Stomach (tissue), 9 donors: Measurements from ENCODE around the gene STUM. TPM values are rescaled to one million over a fixed set of nuclear protein-coding genes. Genes with fewer than 3 reads are reported as not detected.
A peak's percentile ranks its signal among the peaks of the same experiment; 100 is the strongest.

Experiments used
- DNase-seq, 2 donors: peaks; one replicate each; pipeline versions ENCODE4 v3.0.0 to v3.0.0-alpha.2; 2013 to 2019
- H3K27ac ChIP-seq, 5 donors: fragments of 200-600 bp in 4 of 5; sonication (generic) in 4 of 5; one replicate each; pipeline ENCODE4 v1.5.1; 2013 to 2019; ENCODE audit warnings: mild to moderate bottlenecking in 1 of 5, moderate library complexity in 1 of 5
- H3K27me3 ChIP-seq, 3 donors: fragments of 200-600 bp; sonication (generic); one replicate each; pipeline ENCODE4 v1.5.1; 2017 to 2019; ENCODE audit warnings: mixed run types in 1 of 3
- H3K36me3 ChIP-seq, 4 donors: fragments of 200-600 bp; sonication (generic); 1 replicate in 3 of 4; 2 replicates in 1 of 4; pipeline ENCODE4 v1.5.1; 2016 to 2019
- H3K4me1 ChIP-seq, 4 donors: fragments of 200-600 bp; sonication (generic); one replicate each; pipeline ENCODE4 v1.5.1; 2016 to 2019
- H3K4me3 ChIP-seq, 4 donors: fragments of 200-600 bp; sonication (generic) in 3 of 4; one replicate each; pipeline ENCODE4 v1.5.1; 2016 to 2019; ENCODE audit warnings: mild to moderate bottlenecking in 1 of 4
- H3K9me3 ChIP-seq, 4 donors: fragments of 200-600 bp; sonication (generic); one replicate each; pipeline ENCODE4 v1.5.1; 2016 to 2019
- EP300 ChIP-seq: sonication (generic); formaldehyde crosslinking; IDR thresholded peaks from one replicate; pipeline ENCODE4 v1.6.1; 2017; ENCODE audit warnings: antibody characterized with exemption
- POLR2A ChIP-seq, 4 donors: fragments of 450-650 bp; IDR thresholded peaks; one replicate each; pipeline ENCODE4 v1.6.1; 2016; ENCODE audit warnings: antibody characterized with exemption in 4 of 4, control low read depth in 2 of 4, mild to moderate bottlenecking in 1 of 4, moderate library complexity in 1 of 4
- POLR2AphosphoS5 ChIP-seq, 3 donors: sonication (generic); formaldehyde crosslinking; IDR thresholded peaks; one replicate each; pipeline ENCODE4 v1.6.1; 2016; ENCODE audit warnings: antibody characterized with exemption in 3 of 3
- WGBS, 5 donors: extraction: QIAGEN DNeasy Blood & Tissue Kit in 3 of 5; methylation state at CpG; one replicate each; pipeline versions ENCODE4 v1.1.5 to v1.1.7; 2013 to 2018; 5-methylcytosine and 5-hydroxymethylcytosine counted together
- intact Hi-C: fragments of 100-400 bp; cut with DNase I; formaldehyde crosslinking; loops from one replicate; pipeline ENCODE4 v1.15.1; 2023; ENCODE audit warnings: low total_unique reads
- polyA plus RNA-seq, 3 donors: library from polyadenylated mRNA; stranded (reverse); fragments of 200-250 nt; gene quantifications; one replicate each; pipeline ENCODE4 v1.2.3, GENCODE V29; 2013
- total RNA-seq, 5 donors: library from RNA; depleted of rRNA; stranded (reverse); fragments of >200 nt; gene quantifications; one replicate each; pipeline versions ENCODE4 v1.1.0 to v1.2.3, GENCODE V29; 2014 to 2016
- TF ChIP-seq, protein P1 (sequence below), 7 experiments: fragments of 450-650 bp in 4 of 7; fragments of 200-600 bp in 3 of 7; sonication (generic) in 3 of 7; IDR thresholded peaks; one replicate each; pipeline ENCODE4 v1.5.1; 2016 to 2019; ENCODE audit warnings: antibody characterized with exemption in 7 of 7, control low read depth in 2 of 7, mild to moderate bottlenecking in 1 of 7
- donor health status: healthy with polysubstance abuse.
- donor health status: Bipolar disorder and iron deficiency.
- donor health status: healthy.

Gene STUM
- total and polyA plus RNA-seq, 8 donors = under 0.01 to 2.8 (median 1.5) TPM

DNA sequence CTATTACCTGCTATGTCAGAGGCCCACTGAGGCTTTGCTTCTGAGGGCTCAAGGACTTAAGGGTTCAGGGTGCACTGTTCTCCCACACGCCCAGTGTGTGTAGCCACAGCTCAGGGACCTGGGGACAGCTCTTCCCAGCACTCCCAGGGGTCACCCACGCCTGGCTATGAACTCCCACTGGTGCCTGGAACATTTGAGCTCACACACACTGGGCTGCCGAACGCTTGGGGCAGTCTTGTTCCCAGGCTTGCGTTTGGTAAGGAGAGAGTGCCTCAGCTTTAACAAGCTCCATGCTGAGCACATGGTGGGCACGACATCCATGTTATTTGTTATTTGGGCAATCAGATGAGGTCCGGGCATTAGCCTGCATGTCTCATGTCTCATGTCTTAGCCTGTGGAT lies 37.6 kb downstream of the STUM start:
- Histone ChIP-seq H3K4me1 (no peaks in the 10 kb centered on the region), H3K36me3 (no peaks in the 10 kb centered on the region), H3K4me3 (no peak overlapping the region), H3K9me3 (no peaks in the 10 kb centered on the region), H3K27me3 (no peaks in the 10 kb centered on the region), H3K27ac (no peak overlapping the region)
- WGBS, 5 donors = 88 to 99% (median 92%) methylated on average over 6 to 7 of the region's 7 CpGs
- intact Hi-C loops = no loop called here
- TF ChIP-seq POLR2AphosphoS5 (IDR thresholded peaks at IDR 0.05) = no peak
- TF ChIP-seq, protein P1, sequence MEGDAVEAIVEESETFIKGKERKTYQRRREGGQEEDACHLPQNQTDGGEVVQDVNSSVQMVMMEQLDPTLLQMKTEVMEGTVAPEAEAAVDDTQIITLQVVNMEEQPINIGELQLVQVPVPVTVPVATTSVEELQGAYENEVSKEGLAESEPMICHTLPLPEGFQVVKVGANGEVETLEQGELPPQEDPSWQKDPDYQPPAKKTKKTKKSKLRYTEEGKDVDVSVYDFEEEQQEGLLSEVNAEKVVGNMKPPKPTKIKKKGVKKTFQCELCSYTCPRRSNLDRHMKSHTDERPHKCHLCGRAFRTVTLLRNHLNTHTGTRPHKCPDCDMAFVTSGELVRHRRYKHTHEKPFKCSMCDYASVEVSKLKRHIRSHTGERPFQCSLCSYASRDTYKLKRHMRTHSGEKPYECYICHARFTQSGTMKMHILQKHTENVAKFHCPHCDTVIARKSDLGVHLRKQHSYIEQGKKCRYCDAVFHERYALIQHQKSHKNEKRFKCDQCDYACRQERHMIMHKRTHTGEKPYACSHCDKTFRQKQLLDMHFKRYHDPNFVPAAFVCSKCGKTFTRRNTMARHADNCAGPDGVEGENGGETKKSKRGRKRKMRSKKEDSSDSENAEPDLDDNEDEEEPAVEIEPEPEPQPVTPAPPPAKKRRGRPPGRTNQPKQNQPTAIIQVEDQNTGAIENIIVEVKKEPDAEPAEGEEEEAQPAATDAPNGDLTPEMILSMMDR (IDR thresholded peaks at IDR 0.05) = no peak
- no peak for TF ChIP-seq POLR2A (IDR thresholded peaks at IDR 0.05)
- TF ChIP-seq EP300 = no peak
- no peak for DNase-seq

DNA sequence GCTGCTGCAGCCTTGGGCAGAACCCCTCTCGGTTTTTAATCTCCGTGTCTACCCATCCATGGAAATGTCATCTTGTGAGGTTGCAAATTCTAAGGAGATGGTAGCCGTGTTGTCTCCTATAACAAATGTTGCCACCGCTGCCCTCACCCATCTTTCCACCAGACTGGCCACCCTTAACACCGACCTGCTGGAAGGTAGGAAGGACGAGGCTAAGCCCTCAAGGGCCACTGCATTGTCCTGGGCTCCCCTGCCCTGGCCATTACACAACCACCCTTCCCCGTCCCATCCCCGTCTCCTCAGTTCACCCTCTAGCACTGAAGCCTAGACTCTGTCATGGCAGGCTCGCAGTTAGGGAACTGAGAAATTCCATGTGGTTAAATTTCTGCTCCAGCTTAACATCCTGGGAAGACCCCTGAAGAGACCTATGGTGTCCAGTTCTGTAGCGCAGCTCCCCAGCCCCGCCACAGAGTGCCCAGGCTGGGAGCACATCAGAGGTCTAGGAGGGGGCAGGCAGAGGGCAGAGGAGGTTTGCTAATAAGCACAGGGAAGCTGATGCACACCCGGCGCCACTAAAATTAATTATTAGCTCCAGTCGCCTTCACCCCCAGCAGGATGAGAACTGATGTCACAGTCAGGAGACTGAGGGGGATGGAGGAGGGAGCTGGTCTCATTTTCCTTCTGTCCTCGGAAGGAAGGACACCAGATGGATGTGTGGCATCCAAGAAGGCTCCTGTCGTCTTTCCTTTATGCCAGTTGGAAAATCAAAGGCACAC lies 38.3 kb downstream of the STUM start:
- TF ChIP-seq POLR2A (IDR thresholded peaks at IDR 0.05) = no peak
- no peak for TF ChIP-seq EP300
- no peak for TF ChIP-seq POLR2AphosphoS5 (IDR thresholded peaks at IDR 0.05)
- TF ChIP-seq, protein P1 (IDR thresholded peaks at IDR 0.05) = no peak
- Histone ChIP-seq H3K4me3 (no peak overlapping the region), H3K27ac (no peak overlapping the region), H3K27me3 (no peaks in the 10 kb centered on the region), H3K9me3 (no peaks in the 10 kb centered on the region), H3K4me1 (no peaks in the 10 kb centered on the region), H3K36me3 (no peaks in the 10 kb centered on the region)
- no peak for DNase-seq
- intact Hi-C loops = no loop called here
- 72 to 80% (median 75%) methylated on average over 16 of the region's 16 CpGs for WGBS, 5 donors

DNA sequence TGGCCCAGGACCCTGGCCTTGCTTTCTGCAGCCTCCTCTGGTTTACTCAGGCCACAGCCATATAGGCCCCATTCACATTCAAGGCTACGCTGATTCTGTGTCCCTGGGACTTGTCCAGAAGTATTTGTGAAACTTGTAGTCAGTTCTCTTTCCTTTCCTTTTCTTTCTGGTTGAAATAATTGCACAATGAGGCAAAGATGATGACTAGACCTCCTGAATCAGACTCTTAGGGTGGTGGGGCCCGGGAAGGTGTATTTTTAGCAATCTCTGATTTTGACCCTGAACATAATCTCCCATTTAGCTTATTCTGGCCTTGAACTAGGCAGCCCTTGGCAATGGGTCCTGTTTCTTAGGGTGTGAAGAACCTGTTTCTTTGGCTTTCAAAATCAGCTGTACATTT lies 39.9 kb downstream of the STUM start:
- TF ChIP-seq POLR2AphosphoS5 (IDR thresholded peaks at IDR 0.05) = no peak
- no peak for TF ChIP-seq POLR2A (IDR thresholded peaks at IDR 0.05)
- TF ChIP-seq, protein P1 (IDR thresholded peaks at IDR 0.05) = no peak
- no peak for TF ChIP-seq EP300
- Histone ChIP-seq H3K4me1 (no peaks in the 10 kb centered on the region), H3K9me3 (no peaks in the 10 kb centered on the region), H3K27ac (peak overlapping the region in 2 of 5 donors; percentile 28 to 58), H3K27me3 (no peaks in the 10 kb centered on the region), H3K4me3 (no peak overlapping the region), H3K36me3 (no peaks in the 10 kb centered on the region)
- DNase-seq = no peak
- 77 to 84% (median 83%) methylated on average over 2 of the region's 2 CpGs for WGBS, 5 donors
- intact Hi-C loops = no loop called here

DNA sequence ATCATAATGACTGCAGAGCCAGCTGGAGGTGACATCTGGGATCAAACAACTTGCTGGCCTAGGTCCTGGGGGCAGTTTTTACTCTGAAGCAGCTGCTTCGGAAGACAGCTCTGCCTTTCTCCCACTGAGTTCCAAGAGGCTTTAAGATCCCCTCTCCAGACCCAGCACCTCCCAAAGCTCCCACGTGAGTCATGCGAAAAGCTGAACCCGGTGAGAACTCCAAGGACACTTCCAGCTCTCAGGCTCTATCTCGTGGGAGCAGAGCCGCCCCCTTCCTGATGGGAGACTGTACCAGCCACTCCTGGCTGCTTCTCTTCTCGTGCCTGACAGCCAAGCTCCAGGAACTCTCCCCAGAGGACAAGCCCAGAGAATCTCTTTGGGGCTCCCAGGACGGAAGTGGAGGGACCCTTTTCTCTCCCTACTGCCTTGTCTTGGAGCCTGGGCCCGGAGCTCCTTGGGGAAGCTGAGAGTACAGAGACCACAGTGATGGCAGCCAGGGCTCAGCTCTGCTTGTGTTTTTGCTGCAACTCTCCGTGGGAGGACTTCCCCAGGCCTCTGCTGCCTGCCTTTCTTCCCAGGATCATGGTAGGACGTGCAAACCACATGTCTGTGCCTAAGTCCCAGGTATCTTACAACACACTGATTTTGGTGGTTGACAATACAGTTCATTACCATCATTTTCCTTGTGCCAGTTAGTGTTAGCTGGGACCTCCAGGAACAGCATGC lies 40.6 kb downstream of the STUM start:
- DNase-seq = no peak
- no peaks in the 10 kb centered on the region for H3K4me1 ChIP-seq
- no peaks in the 10 kb centered on the region for H3K27me3 ChIP-seq
- no peaks in the 10 kb centered on the region for H3K9me3 ChIP-seq
- intact Hi-C loops = no loop called here
- H3K27ac ChIP-seq = peak overlapping the region in 3 of 5 donors; percentile 20 to 58 (median 28)
- TF ChIP-seq POLR2A (IDR thresholded peaks at IDR 0.05) (no peak), EP300 (no peak), POLR2AphosphoS5 (IDR thresholded peaks at IDR 0.05) (no peak)
- TF ChIP-seq, protein P1 (IDR thresholded peaks at IDR 0.05) = no peak
- no peak overlapping the region for H3K4me3 ChIP-seq
- H3K36me3 ChIP-seq = no peaks in the 10 kb centered on the region
- 58 to 73% (median 68%) methylated on average over 11 of the region's 11 CpGs for WGBS, 5 donors
